ENCODE results near the gene SERPINA4. TPM values are rescaled to one million over a fixed set of nuclear protein-coding genes. Genes with fewer than 3 reads are reported as not detected.

Gene SERPINA4
- total RNA-seq, 6 donors from 2014 or later = 0.13 TPM; not detected in 5

DNA sequence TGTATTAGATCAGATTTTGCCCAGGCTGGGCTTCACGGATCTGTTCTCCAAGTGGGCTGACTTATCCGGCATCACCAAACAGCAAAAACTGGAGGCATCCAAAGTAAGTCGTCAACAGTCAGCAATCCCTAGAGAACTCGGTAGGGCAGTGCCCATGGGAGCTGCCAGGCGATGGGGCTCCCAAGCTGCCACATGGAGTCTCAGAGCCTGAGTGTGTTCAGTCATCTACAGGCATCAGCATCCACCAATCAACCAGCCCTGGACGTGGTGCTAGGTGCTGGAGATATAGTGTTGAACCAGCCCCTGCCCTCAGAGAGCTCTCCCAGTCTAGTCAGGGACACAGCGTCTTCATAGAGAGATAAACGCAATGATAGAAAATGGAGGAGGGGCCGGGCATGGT is 6.9 kb downstream of the SERPINA4 start:
- H3K27me3 ChIP-seq = no peaks in the 10 kb centered on the region
- H3K27ac ChIP-seq = no peak overlapping the region
- ATAC-seq (ENCODE audit: low FRiP score in 2 of 2) = no peak
- WGBS, 2 donors = 88% methylated on average over 9 of the region's 9 CpGs
- H3K9me3 ChIP-seq = no peaks in the 10 kb centered on the region
- DNase-seq = peak in 1 of 2 donors; percentile 15
- H3K4me3 ChIP-seq = no peak overlapping the region
- no peak for TF ChIP-seq POLR2A (IDR thresholded peaks at IDR 0.05)
- no peaks in the 10 kb centered on the region for H3K36me3 ChIP-seq
- no peaks in the 10 kb centered on the region for H3K4me1 ChIP-seq

DNA sequence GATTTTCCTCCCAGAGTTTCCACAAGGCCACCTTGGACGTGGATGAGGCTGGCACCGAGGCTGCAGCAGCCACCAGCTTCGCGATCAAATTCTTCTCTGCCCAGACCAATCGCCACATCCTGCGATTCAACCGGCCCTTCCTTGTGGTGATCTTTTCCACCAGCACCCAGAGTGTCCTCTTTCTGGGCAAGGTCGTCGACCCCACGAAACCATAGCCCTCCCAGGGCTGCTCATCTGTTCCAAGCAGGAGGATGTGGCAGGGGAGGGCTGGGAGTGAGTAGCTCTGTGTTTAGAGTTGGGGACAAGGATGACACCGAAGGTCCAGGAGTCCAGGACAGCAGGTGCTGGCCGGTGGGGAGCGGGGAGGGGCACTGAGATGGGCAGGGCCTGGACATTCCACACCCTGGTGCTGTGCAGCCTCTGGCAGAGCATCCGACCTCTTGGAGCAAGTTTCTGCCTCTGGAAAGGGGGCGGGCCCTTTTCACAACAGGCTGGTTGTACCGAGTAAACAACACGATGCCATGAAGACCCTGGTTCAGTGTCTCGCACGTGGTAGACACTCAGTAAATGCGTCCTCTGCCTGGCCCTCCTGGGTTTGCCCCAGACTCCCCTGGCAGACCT is 8.2 kb downstream of the SERPINA4 start:
- no peak for ATAC-seq (ENCODE audit: low FRiP score in 2 of 2)
- Histone ChIP-seq H3K9me3 (no peaks in the 10 kb centered on the region), H3K27ac (no peak overlapping the region), H3K36me3 (no peaks in the 10 kb centered on the region), H3K4me1 (no peaks in the 10 kb centered on the region), H3K27me3 (no peaks in the 10 kb centered on the region), H3K4me3 (no peak overlapping the region)
- TF ChIP-seq POLR2A (IDR thresholded peaks at IDR 0.05) (no peak), POLR2AphosphoS5 (IDR thresholded peaks at IDR 0.05) (no peak), EP300 (IDR thresholded peaks at IDR 0.05) (no peak)
- TF ChIP-seq, protein P1, sequence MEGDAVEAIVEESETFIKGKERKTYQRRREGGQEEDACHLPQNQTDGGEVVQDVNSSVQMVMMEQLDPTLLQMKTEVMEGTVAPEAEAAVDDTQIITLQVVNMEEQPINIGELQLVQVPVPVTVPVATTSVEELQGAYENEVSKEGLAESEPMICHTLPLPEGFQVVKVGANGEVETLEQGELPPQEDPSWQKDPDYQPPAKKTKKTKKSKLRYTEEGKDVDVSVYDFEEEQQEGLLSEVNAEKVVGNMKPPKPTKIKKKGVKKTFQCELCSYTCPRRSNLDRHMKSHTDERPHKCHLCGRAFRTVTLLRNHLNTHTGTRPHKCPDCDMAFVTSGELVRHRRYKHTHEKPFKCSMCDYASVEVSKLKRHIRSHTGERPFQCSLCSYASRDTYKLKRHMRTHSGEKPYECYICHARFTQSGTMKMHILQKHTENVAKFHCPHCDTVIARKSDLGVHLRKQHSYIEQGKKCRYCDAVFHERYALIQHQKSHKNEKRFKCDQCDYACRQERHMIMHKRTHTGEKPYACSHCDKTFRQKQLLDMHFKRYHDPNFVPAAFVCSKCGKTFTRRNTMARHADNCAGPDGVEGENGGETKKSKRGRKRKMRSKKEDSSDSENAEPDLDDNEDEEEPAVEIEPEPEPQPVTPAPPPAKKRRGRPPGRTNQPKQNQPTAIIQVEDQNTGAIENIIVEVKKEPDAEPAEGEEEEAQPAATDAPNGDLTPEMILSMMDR (IDR thresholded peaks at IDR 0.05) = no peak
- peak in 1 of 2 donors; percentile 12 for DNase-seq
- WGBS, 2 donors = 85 to 95% methylated on average over 10 to 20 of the region's 20 CpGs

DNA sequence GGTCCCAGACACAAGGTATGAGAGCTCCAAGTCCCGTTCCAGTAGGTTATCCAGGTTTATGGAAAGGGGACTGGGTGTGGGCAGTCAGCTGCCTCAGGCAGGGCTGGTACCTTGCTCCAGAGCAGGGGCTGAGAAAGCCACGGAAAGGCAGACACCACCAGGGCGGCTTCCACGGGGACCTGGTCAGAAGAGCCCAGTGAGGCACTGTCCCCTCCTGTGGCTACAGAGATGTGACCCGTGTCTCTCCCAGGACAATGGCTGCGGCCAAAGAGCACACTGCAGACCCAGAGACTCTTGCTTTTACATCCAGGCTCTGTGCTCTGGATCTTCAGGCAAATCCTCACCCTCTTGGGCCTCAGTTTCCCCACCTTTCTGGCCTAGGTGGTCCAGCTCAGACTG is 8.8 kb downstream of the SERPINA4 start:
- no peaks in the 10 kb centered on the region for H3K36me3 ChIP-seq
- no peak overlapping the region for H3K27ac ChIP-seq
- 85% methylated on average over 6 of the region's 6 CpGs; no CpG with 5 or more reads in 1 of the 2 donors for WGBS, 2 donors
- H3K9me3 ChIP-seq = no peaks in the 10 kb centered on the region
- no peak for DNase-seq
- no peaks in the 10 kb centered on the region for H3K27me3 ChIP-seq
- TF ChIP-seq, protein P1 (IDR thresholded peaks at IDR 0.05) = no peak
- TF ChIP-seq POLR2AphosphoS5 (IDR thresholded peaks at IDR 0.05) = no peak
- no peak for TF ChIP-seq EP300 (IDR thresholded peaks at IDR 0.05)
- TF ChIP-seq POLR2A (IDR thresholded peaks at IDR 0.05) = no peak
- ATAC-seq (ENCODE audit: low FRiP score in 2 of 2) = no peak
- H3K4me1 ChIP-seq = no peaks in the 10 kb centered on the region
- no peak overlapping the region for H3K4me3 ChIP-seq

DNA sequence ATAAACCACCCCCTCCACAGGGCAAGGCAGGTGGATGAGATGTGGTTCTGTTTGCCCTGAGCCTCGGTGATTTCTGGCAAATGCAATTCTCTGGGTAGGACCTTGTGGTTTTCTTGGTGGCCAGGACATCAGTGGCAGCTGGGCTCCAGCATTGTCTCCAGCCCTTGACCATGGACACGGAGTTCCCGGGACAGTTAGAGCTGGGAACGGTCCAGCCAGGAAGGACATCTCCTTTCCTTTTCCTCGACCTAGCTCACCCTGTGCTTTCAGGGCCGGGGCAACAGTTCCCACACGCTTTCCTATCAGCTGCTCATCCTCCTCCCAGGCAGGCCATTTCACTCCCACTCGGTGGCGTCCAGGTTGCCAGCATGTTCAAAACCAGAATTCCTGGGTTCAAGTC is 9.2 kb downstream of the SERPINA4 start:
- ATAC-seq (ENCODE audit: low FRiP score in 2 of 2) (no peak), DNase-seq (peak in 1 of 2 donors; percentile 14)
- WGBS, 2 donors = 80 to 85% methylated on average over 8 to 9 of the region's 9 CpGs
- Histone ChIP-seq H3K4me1 (no peaks in the 10 kb centered on the region), H3K36me3 (no peaks in the 10 kb centered on the region), H3K4me3 (no peak overlapping the region), H3K27ac (no peak overlapping the region), H3K27me3 (no peaks in the 10 kb centered on the region), H3K9me3 (no peaks in the 10 kb centered on the region)
- TF ChIP-seq, protein P1 (IDR thresholded peaks at IDR 0.05) = no peak
- TF ChIP-seq POLR2A (IDR thresholded peaks at IDR 0.05) (no peak), EP300 (IDR thresholded peaks at IDR 0.05) (no peak), POLR2AphosphoS5 (IDR thresholded peaks at IDR 0.05) (no peak)

DNA sequence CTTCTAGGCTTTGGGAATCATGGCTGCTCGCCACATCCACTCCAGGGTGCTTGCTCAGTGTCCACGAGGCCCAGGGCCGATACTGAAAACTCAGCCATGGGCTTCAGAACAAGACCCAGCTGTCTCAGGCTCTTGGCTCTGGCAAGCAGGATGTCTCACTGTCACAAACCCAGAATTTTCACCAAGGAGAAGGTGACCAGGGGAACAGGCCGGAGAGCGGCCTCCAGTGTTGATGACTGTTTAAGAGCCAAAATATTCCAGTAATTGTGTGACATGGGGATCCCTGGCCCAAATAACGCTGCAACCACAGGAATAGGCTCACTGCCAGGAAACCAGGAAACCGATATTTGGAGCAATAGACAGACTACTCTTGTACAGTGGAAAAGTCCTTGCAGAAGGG is 10.2 kb downstream of the SERPINA4 start:
- WGBS, 2 donors = 58 to 62% methylated on average over 5 to 7 of the region's 7 CpGs
- peak overlapping the region in 2 of 4 donors; percentile 21 to 64 for H3K27ac ChIP-seq
- no peak overlapping the region for H3K4me3 ChIP-seq
- peak in 1 of 2 donors; percentile 18 for DNase-seq
- TF ChIP-seq POLR2A (IDR thresholded peaks at IDR 0.05) (no peak), POLR2AphosphoS5 (IDR thresholded peaks at IDR 0.05) (no peak), EP300 (IDR thresholded peaks at IDR 0.05) (no peak)
- TF ChIP-seq, protein P1 (IDR thresholded peaks at IDR 0.05) = no peak
- ATAC-seq (ENCODE audit: low FRiP score in 2 of 2) = no peak
- no peaks in the 10 kb centered on the region for H3K9me3 ChIP-seq
- no peaks in the 10 kb centered on the region for H3K27me3 ChIP-seq
- H3K4me1 ChIP-seq = no peaks in the 10 kb centered on the region
- no peaks in the 10 kb centered on the region for H3K36me3 ChIP-seq
